GM06990 (cell line): Measurements from ENCODE around the gene SCARB2.

Source experiments
- DNase-seq: peaks from one replicate; pipeline ENCODE4 v3.0.0-alpha.2; 2011; ENCODE audit not compliant: insufficient read length; ENCODE audit errors: extremely low read depth
- H3K27me3 ChIP-seq: replicated peaks from 2 replicates; pipeline ENCODE4 v1.6.0; 2011; ENCODE audit warnings: low read length; ENCODE audit not compliant: control insufficient read depth, insufficient read depth
- H3K36me3 ChIP-seq: 2 replicates; pipeline ENCODE4 v1.5.1; 2011; ENCODE audit warnings: low read length; ENCODE audit not compliant: control insufficient read depth, insufficient read depth
- H3K4me3 ChIP-seq: replicated peaks from 2 replicates; pipeline ENCODE4 v1.5.1; 2011; ENCODE audit warnings: low read depth, mild to moderate bottlenecking, control low read depth, low read length
- CTCF ChIP-seq: IDR thresholded peaks from 2 replicates; pipeline ENCODE4 v1.5.1; 2011; ENCODE audit warnings: low read length, control low read depth, mild to moderate bottlenecking, inconsistent platforms; ENCODE audit not compliant: insufficient read depth, poor library complexity, severe bottlenecking

The SCARB2 gene

DNA sequence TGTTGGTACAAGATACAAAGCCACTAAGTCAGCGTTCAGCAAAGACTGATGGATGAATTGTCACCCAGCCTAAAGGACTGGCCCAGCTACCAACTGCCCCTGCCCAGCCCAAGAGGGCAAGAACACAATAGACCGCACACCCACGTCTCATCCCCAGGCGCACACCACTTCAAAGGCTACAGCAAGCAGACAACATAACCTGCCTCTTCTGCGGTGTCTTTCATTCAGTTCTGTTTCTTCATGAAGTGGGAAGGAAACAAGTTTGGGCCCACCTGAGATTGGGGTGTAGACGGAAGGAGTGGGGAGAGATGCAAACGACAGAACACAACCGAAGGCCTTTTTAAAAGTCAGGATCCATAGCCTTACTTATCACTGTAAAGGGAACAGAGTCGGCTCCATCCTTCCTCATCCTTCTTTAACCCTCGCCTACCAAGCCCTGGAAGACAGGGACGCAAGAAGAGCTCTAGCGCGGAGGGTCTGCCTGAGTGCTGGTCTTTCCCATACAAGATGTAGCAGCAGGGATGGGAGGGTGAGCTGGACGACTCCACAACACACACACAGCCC, 691 bp downstream of the SCARB2 start:
- Histone ChIP-seq H3K36me3 (0 out of 2 replicates have a peak, but pooled peaks cover 2% of the 10 kb centered on the region), H3K27me3 (no peaks in the 10 kb centered on the region; the same call in 1 of the 2 replicates), H3K4me3 (peak overlapping the region; percentile 70)
- TF ChIP-seq CTCF: no peak
- no peak for DNase-seq

DNA sequence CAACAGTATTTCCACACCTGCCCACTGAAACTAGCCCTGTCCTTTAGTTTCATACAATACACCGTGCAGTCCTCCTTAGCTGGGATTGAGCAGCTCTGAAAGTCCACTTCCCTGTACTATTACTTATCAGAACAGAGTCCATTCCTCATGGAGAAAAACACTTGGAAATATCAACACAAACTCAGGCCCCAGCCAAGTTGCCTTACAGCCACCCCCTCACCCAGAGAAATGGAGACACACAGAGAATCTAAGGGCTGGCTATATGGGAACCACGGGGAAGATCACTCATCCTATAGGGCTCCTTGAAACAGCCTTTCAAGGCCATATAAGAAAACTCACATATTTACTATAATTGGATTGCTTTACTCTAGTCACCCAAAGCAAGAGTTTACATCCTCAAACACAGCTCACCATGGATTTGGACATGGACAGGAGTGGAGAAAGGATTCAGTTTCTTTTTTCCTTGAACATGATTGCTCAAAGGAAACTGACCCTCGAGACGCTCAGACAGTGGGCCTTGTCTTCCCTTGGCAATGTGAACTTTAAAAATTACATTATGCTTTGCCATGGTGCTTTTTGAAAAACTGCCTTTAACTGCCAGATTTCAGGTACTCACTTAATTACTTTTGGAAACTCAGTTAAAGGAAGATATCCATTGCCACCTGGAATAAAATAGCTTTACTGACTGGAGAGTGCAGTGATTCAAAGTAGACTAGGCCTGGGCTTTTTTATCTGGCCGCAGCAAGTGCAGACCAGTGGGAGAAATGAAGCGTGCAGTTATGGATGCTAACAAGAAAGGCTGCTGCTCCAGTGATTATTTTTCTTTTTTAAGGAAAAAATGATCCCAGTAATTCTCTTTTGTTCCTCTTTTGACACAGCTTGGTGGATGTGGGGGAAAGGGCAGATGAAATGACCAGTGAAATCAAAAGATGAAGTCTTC, 1.6 kb downstream of the SCARB2 start:
- 0 out of 2 replicates have a peak, but pooled peaks cover 2% of the 10 kb centered on the region for H3K36me3 ChIP-seq
- no peak for TF ChIP-seq CTCF
- peak overlapping the region; percentile 70 for H3K4me3 ChIP-seq
- no peaks in the 10 kb centered on the region; the same call in 1 of the 2 replicates for H3K27me3 ChIP-seq
- DNase-seq: no peak

GRCh38 chr4:76210452-76210851, 3.2 kb downstream of the SCARB2 start:
- H3K36me3 ChIP-seq: 0 out of 2 replicates have a peak, but pooled peaks cover 2% of the 10 kb centered on the region
- H3K27me3 ChIP-seq: no peaks in the 10 kb centered on the region; the same call in 1 of the 2 replicates
- no peak for DNase-seq
- no peak for TF ChIP-seq CTCF
- H3K4me3 ChIP-seq: no peak overlapping the region

- H3K36me3 ChIP-seq: 0 out of 2 replicates have a peak, but pooled peaks cover 2% of the 10 kb centered on the region
- TF ChIP-seq CTCF: no peak
- DNase-seq: no peak
- no peak overlapping the region for H3K4me3 ChIP-seq
- H3K27me3 ChIP-seq: no peaks in the 10 kb centered on the region; the same call in 1 of the 2 replicates
These were observed 3.7 kb downstream of the SCARB2 start for GRCh38 chr4:76209881-76210280.

GRCh38 chr4:76208005-76208765, 5.4 kb downstream of the SCARB2 start:
- no peak for TF ChIP-seq CTCF
- Histone ChIP-seq H3K4me3 (no peak overlapping the region), H3K27me3 (no peaks in the 10 kb centered on the region; the same call in 1 of the 2 replicates), H3K36me3 (0 out of 2 replicates have a peak, but pooled peaks cover 2% of the 10 kb centered on the region)
- no peak for DNase-seq
